Left hindlimb (tissue), 1 donor: ENCODE results near the gene TNS4.

Source experiments
- DNase-seq: peaks from one replicate; pipeline ENCODE4 v3.0.0-alpha.2; 2018

The TNS4 gene

GRCh38 chr17:40487371-40488020, 13.9 kb downstream of the TNS4 start:
- no peak for DNase-seq

GRCh38 chr17:40486522-40487370, 14.7 kb downstream of the TNS4 start:
- no peak for DNase-seq

GRCh38 chr17:40485851-40486521, 15.4 kb downstream of the TNS4 start:
- no peak for DNase-seq

- no peak for DNase-seq
These were observed 16.4 kb downstream of the TNS4 start for GRCh38 chr17:40484973-40485530.

- no peak for DNase-seq
These were observed 17.0 kb downstream of the TNS4 start for GRCh38 chr17:40484285-40484972.

GRCh38 chr17:40483679-40484078, 17.7 kb downstream of the TNS4 start:
- DNase-seq: no peak

- no peak for DNase-seq
These were observed 18.7 kb downstream of the TNS4 start for GRCh38 chr17:40482722-40483121.

GRCh38 chr17:40481106-40481505, 20.3 kb downstream of the TNS4 start:
- DNase-seq: no peak

GRCh38 chr17:40480501-40481003, 20.9 kb downstream of the TNS4 start:
- DNase-seq: no peak

- no peak for DNase-seq
These were observed 21.5 kb downstream of the TNS4 start for GRCh38 chr17:40479754-40480480.

GRCh38 chr17:40478486-40478885, 22.9 kb downstream of the TNS4 start:
- no peak for DNase-seq

GRCh38 chr17:40477796-40478195, 23.6 kb downstream of the TNS4 start:
- no peak for DNase-seq

GRCh38 chr17:40475234-40475908, 26.1 kb downstream of the TNS4 start:
- no peak for DNase-seq

GRCh38 chr17:40474419-40475002, 26.9 kb downstream of the TNS4 start:
- no peak for DNase-seq

GRCh38 chr17:40473573-40474365, 27.7 kb downstream of the TNS4 start:
- DNase-seq: no peak

- DNase-seq: peak; percentile 16
These were observed 28.5 kb downstream of the TNS4 start for GRCh38 chr17:40472733-40473452.

- DNase-seq: peak; percentile 12
These were observed 29.3 kb downstream of the TNS4 start for GRCh38 chr17:40471846-40472732.
